HCT116 (cell line): ENCODE results near the gene EFNB2. TPM values are rescaled to one million over a fixed set of nuclear protein-coding genes. Genes with fewer than 3 reads are reported as not detected.

Experiments used
- ATAC-seq: fragments of 200-7000 bp; cut with Tn5 transposase; 2 replicates; pipeline ENCODE4 v1.9.1; 2020; ENCODE audit warnings: mild to moderate bottlenecking, moderate library complexity
- BruUV-seq: library from RNA; stranded (reverse); fragments of 400-500 nt; replicated peaks from 2 replicates; lab custom pipeline; 2021; lab: Mats Ljungman, UMichigan
- CTCF ChIA-PET: fragments of 300-600 bp; sonication (Branson Sonifier 250); formaldehyde crosslinking; loops from one replicate; lab custom pipeline; 2021; ENCODE audit warnings: antibody characterized with exemption; lab: Charles Lee
- POLR2A ChIA-PET: fragments of 300-600, 350-600 bp; sonication (Branson Sonifier 250); formaldehyde crosslinking; loops from one replicate; lab custom pipeline; 2021; ENCODE audit warnings: antibody characterized with exemption; lab: Charles Lee
- RAD21 ChIA-PET, 2 experiments: fragments of 300-600 bp; sonication (Branson Sonifier 250); formaldehyde crosslinking; loops; one replicate each; lab custom pipeline; 2023; ENCODE audit warnings: low total read pairs in 2 of 2; ENCODE audit not compliant: uncharacterized antibody in 2 of 2, unreplicated experiment in 2 of 2, low non-redundant PET in 1 of 2; lab: Charles Lee
- DNase-seq: peaks from one replicate; pipeline ENCODE4 v3.0.0-alpha.2; 2010; ENCODE audit warnings: low read depth, low spot score
- H2AFZ ChIP-seq: fragments of 200-600 bp; shearing (Covaris generic), sonication (generic); 2 replicates; pipeline ENCODE4 v1.6.1; 2017; ENCODE audit warnings: low read depth, mixed run types, mixed read lengths, antibody characterized with exemption, low read length; ENCODE audit not compliant: poor library complexity, severe bottlenecking
- H3K27ac ChIP-seq: 2 replicates; pipeline ENCODE4 v1.5.1; 2012; ENCODE audit warnings: low read depth, low read length
- H3K27me3 ChIP-seq: fragments of 200-600 bp; sonication (generic); 2 replicates; pipeline ENCODE4 v1.6.1; 2016; ENCODE audit warnings: mixed run types, low read length, mixed read lengths; ENCODE audit not compliant: insufficient read depth
- H3K36me3 ChIP-seq, 2 experiments: fragments of 200-500 bp in 1 of 2; fragments of 200-600 bp in 1 of 2; sonication (Bioruptor generic) in 1 of 2; sonication (generic) in 1 of 2; 2 replicates each; pipeline versions ENCODE4 v1.5.1 to v1.6.1; 2014 to 2016; ENCODE audit warnings: low read length in 2 of 2, inconsistent platforms in 1 of 2, mixed read lengths in 1 of 2, mixed run types in 1 of 2; ENCODE audit not compliant: insufficient read depth in 2 of 2, control insufficient read depth in 1 of 2
- H3K4me1 ChIP-seq, 2 experiments: fragments of 200-600 bp in 1 of 2; sonication (generic) in 1 of 2; 2 replicates each; pipeline versions ENCODE4 v1.5.1 to v1.6.1; 2012 to 2017; ENCODE audit warnings: low read length in 2 of 2, inconsistent platforms in 1 of 2, mild to moderate bottlenecking in 1 of 2, mixed read lengths in 1 of 2, mixed run types in 1 of 2, moderate library complexity in 1 of 2; ENCODE audit not compliant: insufficient read depth in 2 of 2, control insufficient read depth in 1 of 2
- H3K4me2 ChIP-seq: fragments of 200-600 bp; sonication (generic); 2 replicates; pipeline ENCODE4 v1.6.1; 2017; ENCODE audit warnings: mixed run types, low read length, mixed read lengths
- H3K4me3 ChIP-seq, 2 experiments: fragments of 200-600 bp in 1 of 2; sonication (generic) in 1 of 2; replicated peaks in 1 of 2; 2 replicates each; pipeline ENCODE4 v1.5.1; 2011 to 2016; ENCODE audit warnings: low read length in 2 of 2, control low read depth in 1 of 2, low read depth in 1 of 2, mild to moderate bottlenecking in 1 of 2, mixed read lengths in 1 of 2, mixed run types in 1 of 2
- H3K79me2 ChIP-seq: fragments of 200-600 bp; sonication (generic); 2 replicates; pipeline ENCODE4 v1.6.1; 2017; ENCODE audit warnings: mild to moderate bottlenecking, mixed run types, low read length, moderate library complexity, mixed read lengths; ENCODE audit not compliant: insufficient read depth
- H3K9ac ChIP-seq: fragments of 200-600 bp; sonication (generic); 2 replicates; pipeline ENCODE4 v1.6.1; 2016; ENCODE audit warnings: low read length, mixed read lengths
- H3K9me2 ChIP-seq: fragments of 200-600 bp; sonication (generic), shearing (Covaris generic); 2 replicates; pipeline ENCODE4 v1.6.1; 2017; ENCODE audit warnings: mixed run types, mild to moderate bottlenecking, moderate library complexity; ENCODE audit not compliant: insufficient read depth
- H3K9me3 ChIP-seq, 2 experiments: fragments of 200-500 bp in 1 of 2; fragments of 200-600 bp in 1 of 2; sonication (Bioruptor generic) in 1 of 2; sonication (generic) in 1 of 2; 2 replicates each; pipeline ENCODE4 v1.6.1; 2014 to 2017; ENCODE audit warnings: low read length in 2 of 2, mixed read lengths in 2 of 2, inconsistent platforms in 1 of 2, low read depth in 1 of 2, mild to moderate bottlenecking in 1 of 2, mixed run types in 1 of 2, moderate library complexity in 1 of 2; ENCODE audit not compliant: control insufficient read depth in 1 of 2, insufficient read depth in 1 of 2
- H4K20me1 ChIP-seq: fragments of 200-600 bp; sonication (generic), shearing (Covaris generic); 2 replicates; pipeline ENCODE4 v1.6.1; 2017; ENCODE audit warnings: mixed run types, mild to moderate bottlenecking, moderate library complexity; ENCODE audit not compliant: insufficient read depth
- CEBPB ChIP-seq: IDR thresholded peaks from 2 replicates; pipeline ENCODE4 v1.6.1; 2012; ENCODE audit warnings: low read depth
- EZH2 ChIP-seq: fragments of 200-600 bp; sonication (generic); IDR thresholded peaks from 2 replicates; pipeline ENCODE4 v1.6.1; 2017; ENCODE audit warnings: antibody characterized with exemption, mixed run types
- EZH2phosphoT487 ChIP-seq: fragments of 200-600 bp; IDR thresholded peaks from 2 replicates; pipeline ENCODE4 v1.6.1; 2018; ENCODE audit warnings: antibody characterized with exemption, borderline replicate concordance
- RAD21 ChIP-seq: IDR thresholded peaks from 2 replicates; pipeline ENCODE4 v1.6.1; 2012; ENCODE audit warnings: low read depth, mild to moderate bottlenecking
- SIN3A ChIP-seq: IDR thresholded peaks from 2 replicates; pipeline ENCODE4 v1.6.1; 2012; ENCODE audit warnings: low read depth
- YY1 ChIP-seq: IDR thresholded peaks from 2 replicates; pipeline ENCODE4 v1.6.1; 2011; ENCODE audit warnings: low read length, low read depth, moderate library complexity, mild to moderate bottlenecking; ENCODE audit not compliant: insufficient replicate concordance; ENCODE audit errors: extremely low read depth
- intact Hi-C: fragments of 100-400 bp; cut with micrococcal nuclease; formaldehyde crosslinking; loops from 2 replicates; pipeline ENCODE4 v1.10.0; 2022
- total RNA-seq: library from RNA; stranded (reverse); gene quantifications from one replicate; pipeline ENCODE4 v1.2.1, GENCODE V29; 2021; ENCODE audit not compliant: unreplicated experiment
- TF ChIP-seq, protein P1 (sequence below): IDR thresholded peaks from 2 replicates; pipeline ENCODE4 v1.6.1; 2012; ENCODE audit warnings: low read depth
- TF ChIP-seq, protein P2 (sequence below): IDR thresholded peaks from 2 replicates; pipeline ENCODE4 v1.6.1; 2012

EFNB2 gene
- total RNA-seq, 1 experiment from 2014 or later = 30.9 TPM

DNA sequence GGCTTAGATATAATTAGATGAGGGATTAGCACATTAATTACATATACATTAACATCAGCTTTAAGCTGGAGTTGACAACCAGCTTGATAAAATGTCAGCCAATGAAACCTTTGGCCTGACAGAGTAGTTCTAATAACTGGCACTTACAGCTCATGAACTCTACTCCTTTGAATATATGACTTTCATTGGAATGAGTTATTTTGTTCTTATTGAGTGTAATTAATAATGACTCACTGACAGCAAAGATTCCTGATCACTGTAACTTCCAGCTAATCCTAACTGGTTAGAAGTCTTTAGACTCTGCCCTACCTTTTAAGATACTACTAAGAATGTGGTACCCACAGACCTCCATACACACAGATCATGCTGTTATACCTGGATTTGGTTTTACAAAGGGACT is 41.0 kb downstream of the EFNB2 start:
- intact Hi-C loops = no loop called here
- DNase-seq (no peak), ATAC-seq (no peak)
- Histone ChIP-seq H3K9me2 (no peaks in the 10 kb centered on the region), H3K4me1 (no peaks in the 10 kb centered on the region), H2AFZ (no peak overlapping the region), H3K27me3 (no peaks in the 10 kb centered on the region), H3K4me3 (no peak overlapping the region), H3K9me3 (no peaks in the 10 kb centered on the region), H3K79me2 (peaks cover 15% of the 10 kb centered on the region), H3K36me3 (peaks cover 19 to 26% of the 10 kb centered on the region in 2 experiments; a peak in 3 of 4 replicates), H3K27ac (no peak overlapping the region), H3K4me2 (no peak overlapping the region), H3K9ac (no peak overlapping the region), H4K20me1 (no peaks in the 10 kb centered on the region)
- POLR2A ChIA-PET = no interaction called here
- RAD21 ChIA-PET = no interaction called here
- no TSS peak for BruUV-seq
- TF ChIP-seq EZH2 (no peak), CEBPB (no peak), SIN3A (no peak), RAD21 (no peak), EZH2phosphoT487 (no peak), YY1 (no peak)
- TF ChIP-seq, protein P1, sequence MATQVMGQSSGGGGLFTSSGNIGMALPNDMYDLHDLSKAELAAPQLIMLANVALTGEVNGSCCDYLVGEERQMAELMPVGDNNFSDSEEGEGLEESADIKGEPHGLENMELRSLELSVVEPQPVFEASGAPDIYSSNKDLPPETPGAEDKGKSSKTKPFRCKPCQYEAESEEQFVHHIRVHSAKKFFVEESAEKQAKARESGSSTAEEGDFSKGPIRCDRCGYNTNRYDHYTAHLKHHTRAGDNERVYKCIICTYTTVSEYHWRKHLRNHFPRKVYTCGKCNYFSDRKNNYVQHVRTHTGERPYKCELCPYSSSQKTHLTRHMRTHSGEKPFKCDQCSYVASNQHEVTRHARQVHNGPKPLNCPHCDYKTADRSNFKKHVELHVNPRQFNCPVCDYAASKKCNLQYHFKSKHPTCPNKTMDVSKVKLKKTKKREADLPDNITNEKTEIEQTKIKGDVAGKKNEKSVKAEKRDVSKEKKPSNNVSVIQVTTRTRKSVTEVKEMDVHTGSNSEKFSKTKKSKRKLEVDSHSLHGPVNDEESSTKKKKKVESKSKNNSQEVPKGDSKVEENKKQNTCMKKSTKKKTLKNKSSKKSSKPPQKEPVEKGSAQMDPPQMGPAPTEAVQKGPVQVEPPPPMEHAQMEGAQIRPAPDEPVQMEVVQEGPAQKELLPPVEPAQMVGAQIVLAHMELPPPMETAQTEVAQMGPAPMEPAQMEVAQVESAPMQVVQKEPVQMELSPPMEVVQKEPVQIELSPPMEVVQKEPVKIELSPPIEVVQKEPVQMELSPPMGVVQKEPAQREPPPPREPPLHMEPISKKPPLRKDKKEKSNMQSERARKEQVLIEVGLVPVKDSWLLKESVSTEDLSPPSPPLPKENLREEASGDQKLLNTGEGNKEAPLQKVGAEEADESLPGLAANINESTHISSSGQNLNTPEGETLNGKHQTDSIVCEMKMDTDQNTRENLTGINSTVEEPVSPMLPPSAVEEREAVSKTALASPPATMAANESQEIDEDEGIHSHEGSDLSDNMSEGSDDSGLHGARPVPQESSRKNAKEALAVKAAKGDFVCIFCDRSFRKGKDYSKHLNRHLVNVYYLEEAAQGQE = no peak
- TF ChIP-seq, protein P2, sequence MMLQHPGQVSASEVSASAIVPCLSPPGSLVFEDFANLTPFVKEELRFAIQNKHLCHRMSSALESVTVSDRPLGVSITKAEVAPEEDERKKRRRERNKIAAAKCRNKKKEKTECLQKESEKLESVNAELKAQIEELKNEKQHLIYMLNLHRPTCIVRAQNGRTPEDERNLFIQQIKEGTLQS = no peak
- CTCF ChIA-PET = no interaction called here
